SKM-1 treated with dmso at 0.1 percent for 144 hours (cell line): ENCODE results near the gene MTNR1A.
"Not testable (repeated sequence)": the region's sequence is repeated elsewhere in the genome, so short reads cannot be mapped to it uniquely, and the experiment has no call there.

ENCODE experiments used
- DNase-seq: peaks from one replicate; lab custom pipeline; 2025; ENCODE audit not compliant: unreplicated experiment; lab: John Stamatoyannopoulos, UW

MTNR1A gene

DNA sequence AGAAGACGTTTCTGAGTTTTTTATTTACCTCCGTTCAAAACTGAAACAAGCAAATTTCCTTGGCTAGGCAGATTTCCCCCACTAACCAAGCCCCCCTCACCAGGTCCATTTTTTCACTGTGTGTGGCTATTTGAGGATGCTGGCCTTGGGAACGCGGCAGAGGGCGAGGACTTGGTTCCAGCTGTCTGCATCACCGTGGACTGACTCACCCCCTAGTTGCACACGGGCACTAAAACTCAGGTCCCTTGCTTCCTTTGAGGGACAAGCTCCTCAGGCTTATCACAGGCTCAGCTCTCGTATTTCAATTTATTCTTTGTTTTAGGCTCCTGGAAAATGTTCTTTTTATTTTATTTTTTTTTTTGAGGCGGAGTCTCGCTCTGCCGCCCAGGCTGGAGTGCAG lies 8.4 kb upstream of the MTNR1A start:
- no peak for DNase-seq

DNA sequence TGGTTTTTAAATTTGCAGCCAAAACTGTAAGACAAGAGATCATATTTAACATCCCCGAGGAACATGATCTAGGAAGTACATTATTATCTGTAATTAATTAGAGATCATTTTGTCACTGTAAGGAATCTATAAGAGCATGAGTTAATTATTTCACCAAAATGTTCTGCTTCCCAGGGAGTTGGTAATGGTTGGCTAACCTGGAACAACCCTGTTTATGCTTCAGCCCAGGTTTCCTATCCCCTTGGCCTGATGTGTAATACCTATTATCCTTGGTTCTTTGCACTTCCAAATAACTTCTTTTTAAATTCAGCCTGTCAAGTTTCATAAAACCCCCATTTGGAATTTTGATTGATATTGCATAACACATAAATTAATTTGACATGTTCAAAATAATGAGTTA lies 6.4 kb upstream of the MTNR1A start:
- DNase-seq: no peak

GRCh38 chr4:186560647-186561046 lies 5.3 kb upstream of the MTNR1A start:
- no peak for DNase-seq

DNA sequence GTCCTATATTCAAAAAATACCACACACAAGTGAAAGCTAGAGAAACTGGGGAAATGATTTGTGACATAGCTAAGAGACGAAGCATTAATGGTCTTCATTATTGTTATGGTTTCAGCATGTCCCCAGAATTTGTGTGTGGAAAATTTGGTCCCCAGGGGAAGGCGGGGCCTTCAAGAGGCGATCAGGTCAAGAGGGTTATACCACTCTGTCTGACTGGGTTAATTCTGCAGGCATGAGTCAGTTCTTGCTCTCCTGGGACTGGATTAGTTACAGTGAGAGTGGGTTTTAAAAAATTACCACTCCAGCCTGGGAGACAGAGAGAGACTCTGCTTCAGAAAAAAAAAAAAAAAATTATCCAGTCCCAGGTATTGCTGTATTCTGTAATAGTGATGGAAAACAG lies 2.1 kb upstream of the MTNR1A start:
- DNase-seq: no peak

DNA sequence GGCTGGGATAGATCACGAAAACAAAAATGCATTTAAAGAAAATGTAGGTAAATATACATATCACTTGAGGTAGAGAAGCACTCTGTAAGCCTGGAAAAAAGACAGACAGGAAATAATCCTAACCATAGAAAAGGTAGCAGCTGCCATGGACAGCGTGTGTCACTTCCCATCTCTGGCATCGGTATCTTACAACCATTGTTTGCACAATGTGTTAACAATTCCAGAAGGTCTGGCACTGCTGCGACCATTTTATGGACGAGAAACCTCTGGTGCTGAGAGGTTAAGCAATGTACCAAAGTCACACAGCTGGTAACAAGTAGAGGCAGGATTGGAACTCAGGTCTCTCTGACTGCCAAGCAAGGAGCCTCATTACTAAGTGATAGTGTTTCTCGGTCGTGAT lies 1.7 kb upstream of the MTNR1A start:
- no peak for DNase-seq

DNA sequence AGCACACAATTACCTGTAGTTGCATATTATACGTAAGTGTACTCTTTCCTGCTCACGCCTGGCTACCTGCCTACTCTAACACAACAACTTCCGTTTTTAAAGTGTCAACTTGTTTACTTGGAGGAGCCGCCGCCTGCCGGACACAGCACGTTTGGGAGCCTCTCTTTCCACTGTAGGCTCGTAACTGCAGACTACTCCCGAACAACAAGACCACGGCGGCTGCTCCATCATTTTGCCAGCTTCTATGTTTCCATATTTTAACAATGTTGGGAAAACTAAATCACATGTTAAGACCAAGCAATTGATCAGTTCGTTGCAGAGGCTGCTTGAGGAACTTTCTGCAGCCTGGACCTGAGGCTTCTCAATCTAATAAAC lies 841 bp downstream of the MTNR1A start:
- DNase-seq: no peak

GRCh38 chr4:186553717-186554116 lies 1.6 kb downstream of the MTNR1A start:
- no peak for DNase-seq

- DNase-seq: no peak
These were observed 3.5 kb downstream of the MTNR1A start for GRCh38 chr4:186551849-186552248.

GRCh38 chr4:186545436-186545835 lies 9.9 kb downstream of the MTNR1A start:
- DNase-seq: no peak

DNA sequence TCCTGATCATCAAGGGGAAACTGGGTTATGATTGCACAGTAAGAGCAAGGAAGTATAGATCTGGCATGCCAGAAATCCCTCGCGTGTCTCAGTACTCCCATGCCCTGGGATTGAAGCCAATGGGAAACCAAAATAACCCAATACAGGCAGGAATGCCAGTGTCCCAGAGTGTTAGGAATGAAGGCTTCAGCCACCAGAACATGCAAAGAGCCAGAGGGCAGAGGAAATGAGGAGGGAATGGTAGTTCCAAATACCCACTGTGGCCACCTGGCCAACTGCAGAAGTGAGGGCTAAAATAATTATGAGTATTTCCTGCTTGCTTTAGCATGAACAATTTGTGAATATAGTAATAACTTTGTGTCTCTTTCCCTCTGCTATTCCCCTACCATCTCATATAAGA lies 12.2 kb downstream of the MTNR1A start:
- DNase-seq: no peak

- no peak for DNase-seq
These were observed 13.6 kb downstream of the MTNR1A start for GRCh38 chr4:186541801-186542200.

GRCh38 chr4:186537843-186538521 lies 17.4 kb downstream of the MTNR1A start:
- DNase-seq: no peak

- DNase-seq: no peak
These were observed 19.1 kb downstream of the MTNR1A start for GRCh38 chr4:186536285-186536684.

- no peak for DNase-seq
These were observed 21.3 kb downstream of the MTNR1A start for GRCh38 chr4:186534056-186534455.

GRCh38 chr4:186523927-186524326 lies 31.4 kb downstream of the MTNR1A start:
- DNase-seq: not testable (repeated sequence)

- no peak for DNase-seq
These were observed 39.1 kb downstream of the MTNR1A start for GRCh38 chr4:186516287-186516686.

GRCh38 chr4:186514271-186514950 lies 41.0 kb downstream of the MTNR1A start:
- DNase-seq: no peak

GRCh38 chr4:186504771-186505170 lies 50.6 kb downstream of the MTNR1A start:
- not testable (repeated sequence) for DNase-seq

DNA sequence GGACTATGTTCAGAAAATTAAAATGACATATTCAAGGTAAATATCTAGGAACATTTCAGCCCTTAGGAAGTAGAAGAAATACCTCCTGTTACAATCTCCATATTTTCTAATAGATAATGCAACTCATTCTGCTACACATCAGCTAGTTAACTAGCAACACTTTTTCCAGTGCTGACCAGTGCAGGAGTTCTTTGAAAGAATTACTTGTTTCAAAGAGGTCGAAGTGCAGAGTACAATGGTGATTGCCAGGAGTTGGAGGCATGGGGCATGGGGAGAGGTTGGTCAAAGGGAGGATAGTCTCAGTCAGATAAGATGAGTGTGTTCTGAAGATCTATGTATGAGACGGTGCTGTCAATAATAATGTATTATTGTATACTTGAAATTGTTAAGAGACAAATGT lies 53.1 kb downstream of the MTNR1A start:
- DNase-seq: no peak

DNA sequence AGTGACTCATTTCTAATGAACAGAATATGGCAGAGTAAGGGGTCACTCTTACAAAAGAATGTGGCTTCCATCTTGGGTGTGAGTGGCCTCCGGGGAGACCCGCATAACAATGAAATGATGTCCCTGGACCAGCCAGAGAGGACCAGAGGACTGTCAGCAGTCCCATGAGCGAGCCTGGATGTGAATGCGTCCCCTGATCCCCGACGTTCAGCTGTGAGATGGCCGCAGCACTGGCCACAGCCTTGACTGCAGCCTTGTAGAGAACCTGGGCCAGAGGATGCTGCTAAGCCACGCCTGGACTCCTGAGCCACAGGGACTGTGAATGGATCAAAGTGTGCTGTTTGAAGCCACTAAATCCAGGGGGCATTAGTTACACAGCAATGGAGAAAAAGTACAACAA lies 53.8 kb downstream of the MTNR1A start:
- no peak for DNase-seq

DNA sequence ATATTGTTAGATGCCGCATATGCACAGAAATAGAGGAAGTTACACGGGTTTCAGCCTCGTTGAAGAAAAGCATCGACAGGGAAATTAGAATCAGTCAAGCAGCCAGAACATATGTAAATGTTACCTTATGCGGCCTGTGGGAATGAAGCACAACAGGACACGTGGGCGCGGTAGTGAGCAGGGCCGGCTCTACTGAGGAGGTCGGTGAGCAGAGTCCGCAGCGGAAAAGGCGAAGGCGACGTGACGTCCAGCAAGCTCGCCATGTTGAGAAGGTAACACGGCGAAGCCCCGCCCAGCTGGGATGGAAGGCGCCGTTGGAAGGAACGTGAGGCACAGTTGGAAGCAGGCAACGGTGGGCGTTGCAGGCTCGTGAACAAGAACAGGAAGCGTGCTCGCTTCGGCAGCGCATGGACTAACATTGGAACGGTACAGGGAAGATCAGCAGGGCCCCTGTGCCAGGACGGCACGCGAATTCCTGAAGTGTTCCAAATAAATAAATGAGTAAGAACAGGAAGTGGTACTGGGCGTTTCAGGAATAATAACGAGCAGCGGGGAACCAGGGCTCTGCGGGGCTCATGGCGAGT lies 54.6 kb downstream of the MTNR1A start:
- DNase-seq: no peak

DNA sequence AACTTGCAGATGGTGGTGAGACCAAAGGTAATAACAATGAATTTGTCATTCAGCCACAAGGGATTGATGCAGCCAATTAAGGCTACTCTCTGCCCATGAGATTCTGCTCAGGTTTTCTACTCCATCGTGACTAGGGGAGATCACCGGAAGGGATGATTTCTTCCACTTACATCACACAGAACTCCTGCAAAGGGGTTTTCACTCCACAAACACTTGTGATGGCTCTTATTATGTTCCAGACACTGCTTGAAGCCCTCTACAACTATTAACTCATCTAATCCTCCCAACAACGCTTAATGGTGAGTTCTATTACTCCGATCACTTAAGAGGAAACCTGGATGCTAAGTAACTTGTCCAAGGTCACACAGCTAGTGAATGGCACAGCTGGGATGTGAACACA lies 55.9 kb downstream of the MTNR1A start:
- DNase-seq: no peak

- DNase-seq: no peak
These were observed 58.3 kb downstream of the MTNR1A start for GRCh38 chr4:186497043-186497442.
